Measurements from ENCODE around the gene ALOX5AP.

The ALOX5AP gene

DNA sequence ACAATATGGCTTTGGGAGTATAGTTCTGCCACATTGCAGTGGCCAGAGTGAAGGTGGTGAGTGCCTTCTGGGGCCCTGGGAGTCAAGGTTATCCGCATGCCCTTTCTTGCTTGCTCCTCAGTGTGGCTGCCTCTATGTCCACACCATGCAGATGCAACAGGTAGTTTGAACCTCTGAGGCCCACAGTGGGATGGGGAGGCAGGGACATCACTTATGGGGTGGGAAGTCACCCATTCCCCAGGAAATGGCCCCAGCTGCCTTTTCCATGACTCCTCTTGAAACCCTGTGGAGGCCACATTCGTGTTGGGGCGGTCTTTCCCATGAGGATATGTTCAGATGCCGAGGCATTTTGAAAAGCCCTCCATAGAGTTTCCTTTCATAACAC, 20.0 kb upstream of the ALOX5AP start:
- DNase-seq, result no peak

DNA sequence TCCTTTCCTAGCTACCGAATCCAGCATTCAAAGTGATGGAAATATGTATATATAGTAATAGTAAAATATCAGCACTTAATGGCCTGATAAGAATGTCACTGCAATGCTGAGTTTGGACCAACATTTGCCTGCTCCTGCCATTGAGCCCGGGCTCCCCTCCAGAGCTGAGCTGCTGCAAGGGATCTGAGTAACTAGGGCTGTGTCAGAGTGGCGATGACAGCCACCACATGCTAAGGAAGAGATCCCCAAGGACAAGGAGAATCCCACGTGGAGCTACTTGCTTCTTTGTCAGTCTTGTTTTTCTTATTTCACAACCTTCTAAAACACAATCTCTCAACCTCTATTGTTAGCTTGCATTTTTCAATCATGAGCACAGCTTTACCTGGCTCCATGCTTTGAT, 19.5 kb upstream of the ALOX5AP start:
- DNase-seq, result no peak

DNA sequence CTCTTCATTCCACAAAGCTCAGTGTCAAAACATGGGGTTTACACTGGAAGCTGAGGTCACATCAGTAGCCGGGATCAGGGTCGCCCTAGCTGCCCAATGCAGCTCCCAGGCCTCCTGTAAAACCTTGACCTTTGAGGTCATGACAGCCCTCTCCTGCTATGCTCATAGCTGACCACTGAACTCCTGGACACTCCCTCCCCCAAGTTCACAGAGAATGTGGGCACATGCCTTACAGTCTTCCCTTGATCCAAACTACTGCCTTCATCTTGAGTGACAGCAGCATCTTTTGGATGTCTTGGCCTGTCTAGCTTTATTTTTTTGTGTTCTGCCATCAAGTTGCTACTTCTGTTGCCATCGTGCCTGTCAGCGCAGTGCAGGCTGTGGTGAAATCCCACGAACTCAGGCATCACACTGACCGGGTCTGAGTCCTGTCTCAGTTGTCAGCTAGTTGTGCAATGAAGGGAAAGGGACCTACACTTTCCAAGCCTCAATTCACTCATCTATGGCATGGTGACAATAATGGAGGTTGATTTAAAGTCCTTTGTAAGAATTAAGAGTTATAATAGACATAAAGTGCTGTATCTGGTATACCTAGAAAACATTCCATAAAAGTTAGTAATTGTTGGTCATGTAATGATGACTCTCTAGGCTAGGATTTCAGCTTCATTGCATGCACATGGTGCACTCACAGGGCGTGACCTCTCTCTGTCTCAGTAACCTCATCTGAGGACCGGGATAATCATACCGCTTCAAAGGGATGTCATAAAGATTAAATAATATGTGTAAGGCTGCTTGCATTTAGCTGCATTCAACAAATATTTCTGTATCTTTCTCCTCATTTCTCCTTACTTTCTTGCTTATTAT, 16.4 kb upstream of the ALOX5AP start:
- DNase-seq, result no peak

DNA sequence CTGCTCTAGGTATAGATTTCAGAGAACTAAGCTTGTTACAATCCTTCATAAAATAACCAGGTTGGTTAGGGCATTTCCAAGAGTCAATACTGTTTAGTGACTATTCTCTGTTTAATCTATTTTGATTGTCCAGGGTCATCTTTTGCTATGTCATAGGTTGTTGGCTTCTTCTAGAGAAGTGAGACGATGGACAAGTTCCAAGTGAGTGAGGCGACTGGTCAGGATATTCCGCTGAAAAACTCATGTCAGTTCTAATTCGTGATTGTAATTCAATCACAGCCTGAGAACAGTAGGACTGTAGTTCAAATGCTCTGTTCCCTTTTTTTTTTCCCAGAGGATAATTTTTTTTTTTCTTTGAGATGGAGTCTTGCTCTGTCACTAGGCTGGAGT, 15.8 kb upstream of the ALOX5AP start:
- no peak for DNase-seq

DNA sequence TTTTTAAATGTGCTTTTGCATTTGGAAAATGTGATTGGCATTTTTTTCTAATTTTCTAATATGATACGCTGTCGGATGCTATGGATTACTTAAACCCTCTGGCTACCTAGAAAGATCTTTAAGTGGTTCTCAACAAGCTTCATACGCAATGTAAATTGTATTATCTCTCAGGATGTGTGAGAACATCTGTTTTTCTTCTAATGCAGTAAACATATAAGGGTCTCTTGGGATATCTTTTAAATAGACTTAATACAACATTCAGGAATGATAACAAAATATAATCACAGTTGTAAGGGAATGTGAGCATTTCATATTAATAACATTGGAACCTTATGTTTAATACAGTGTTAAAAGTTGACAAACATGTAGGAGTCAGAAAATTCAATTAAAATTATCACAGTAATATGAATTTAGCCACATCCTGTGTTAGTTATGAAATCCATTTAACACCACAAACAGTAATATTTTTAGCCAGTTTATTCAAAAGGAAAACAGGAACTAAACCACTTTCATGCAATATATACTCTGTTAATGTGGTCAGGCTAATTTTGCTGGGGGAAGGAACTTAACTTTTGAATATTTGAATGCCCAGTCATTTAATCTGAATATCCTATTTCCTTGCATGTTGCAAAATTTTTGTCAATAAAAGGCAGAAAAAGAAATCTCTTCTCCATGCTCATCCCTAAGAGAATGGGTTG, 15.0 kb upstream of the ALOX5AP start:
- DNase-seq, result no peak

DNA sequence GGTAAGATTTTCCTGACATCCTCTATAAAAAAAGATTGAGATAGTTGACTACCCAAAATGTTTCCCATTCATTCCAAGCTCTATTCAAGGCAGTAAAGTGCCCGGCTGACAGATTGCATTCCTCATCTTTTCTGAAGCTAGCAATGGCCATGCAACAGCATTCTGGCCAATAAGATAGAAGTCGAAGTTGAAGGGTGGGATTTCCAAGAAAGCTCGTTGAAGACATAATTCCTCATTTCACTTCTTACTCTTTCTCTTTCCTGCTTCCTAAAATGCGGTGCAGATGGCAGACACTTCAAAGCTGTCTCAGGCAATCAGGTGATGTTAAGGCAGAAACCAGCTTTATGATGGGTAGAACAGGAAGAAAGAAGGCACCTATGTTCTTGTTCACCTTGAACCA, 13.4 kb upstream of the ALOX5AP start:
- no peak for DNase-seq

DNA sequence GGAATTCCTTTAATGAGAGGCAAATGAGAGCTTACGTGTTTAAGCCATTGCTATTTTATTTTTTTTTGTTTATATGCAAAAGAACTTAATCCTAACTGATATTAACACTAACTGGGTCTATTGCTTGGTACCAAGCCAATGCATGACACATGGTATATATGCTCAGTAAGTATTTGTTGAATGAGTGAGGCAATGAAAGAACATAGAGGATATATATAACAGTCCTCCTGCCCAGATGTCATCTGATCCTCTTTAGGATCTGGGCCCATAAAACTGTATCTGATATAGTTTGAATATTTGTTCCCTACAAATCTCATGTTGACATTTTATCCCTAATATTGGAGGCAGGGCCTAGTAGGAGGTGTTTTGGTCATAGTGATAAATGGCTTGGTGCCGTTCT, 13.0 kb upstream of the ALOX5AP start:
- no peak for DNase-seq

DNA sequence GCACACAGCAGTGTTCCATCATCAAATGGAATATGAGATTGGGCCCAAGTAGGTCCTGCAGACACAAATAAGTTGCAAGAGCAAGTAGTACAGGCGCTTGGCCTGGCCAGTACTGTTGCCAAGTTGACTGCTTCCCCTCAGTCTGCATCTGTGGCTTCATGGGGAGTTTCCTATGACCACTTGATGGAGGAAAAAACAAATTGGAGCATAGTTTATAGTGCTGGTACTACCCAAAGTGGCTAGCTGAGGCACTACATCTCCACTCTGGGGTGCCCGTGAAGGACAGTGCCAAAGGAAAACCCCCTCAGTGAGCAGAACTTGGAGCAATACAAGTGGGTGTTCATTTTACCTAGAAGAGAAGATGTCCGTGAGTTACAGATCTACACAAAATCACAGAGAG, 10.6 kb upstream of the ALOX5AP start:
- no peak for DNase-seq

DNA sequence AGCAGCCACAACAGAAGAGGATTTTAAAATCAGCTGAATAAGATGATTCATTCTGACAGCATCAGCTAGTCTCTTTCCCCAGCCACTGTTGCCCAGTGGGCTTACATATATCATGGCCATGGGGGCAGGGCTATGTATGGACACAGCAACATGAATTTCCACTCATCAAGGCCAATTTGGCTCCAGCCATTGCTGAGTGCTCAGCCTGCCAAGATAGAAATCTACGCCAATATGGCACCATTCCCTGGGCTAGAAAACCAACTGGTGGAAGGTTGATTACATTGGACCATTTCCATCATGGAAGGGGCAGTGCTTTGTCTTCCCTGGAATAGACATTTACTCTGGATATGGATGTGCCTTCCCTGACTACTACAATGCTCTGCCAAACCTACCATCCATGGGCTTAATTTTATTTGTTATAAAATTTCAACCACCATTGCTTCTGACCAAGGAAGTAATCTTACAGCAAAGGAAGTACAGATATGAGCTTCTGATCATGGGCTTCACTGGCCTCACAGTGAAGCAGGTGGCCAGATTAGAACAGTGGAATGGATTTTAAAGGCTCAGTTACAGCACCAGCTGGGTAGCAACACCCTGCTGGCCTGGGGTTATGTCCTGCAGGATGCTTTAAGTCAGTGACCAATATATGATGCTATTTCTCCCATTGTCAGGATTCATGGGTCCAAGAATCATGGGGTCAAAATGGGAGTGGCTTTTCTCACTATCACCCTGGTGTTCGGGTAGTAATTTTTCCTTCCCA, 9.8 kb upstream of the ALOX5AP start:
- DNase-seq, result no peak

DNA sequence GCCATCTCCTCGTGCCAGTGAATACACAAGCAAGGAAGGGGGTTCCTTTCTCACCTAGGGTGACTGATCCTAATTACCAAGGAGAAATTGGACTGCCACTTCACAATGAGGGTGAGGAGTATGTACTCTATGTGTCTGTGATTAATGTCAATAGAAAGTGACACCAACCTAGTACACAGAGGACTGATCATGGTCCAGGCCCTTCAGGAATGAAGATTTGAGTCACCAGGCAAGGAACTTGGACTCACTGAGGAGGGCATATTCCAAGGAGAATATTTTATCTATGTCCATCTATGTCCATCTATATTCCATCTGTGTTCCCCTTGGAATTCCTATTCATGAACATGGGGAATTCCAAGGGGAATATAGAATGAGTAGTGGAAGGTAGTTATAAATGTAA, 9.2 kb upstream of the ALOX5AP start:
- no peak for DNase-seq

DNA sequence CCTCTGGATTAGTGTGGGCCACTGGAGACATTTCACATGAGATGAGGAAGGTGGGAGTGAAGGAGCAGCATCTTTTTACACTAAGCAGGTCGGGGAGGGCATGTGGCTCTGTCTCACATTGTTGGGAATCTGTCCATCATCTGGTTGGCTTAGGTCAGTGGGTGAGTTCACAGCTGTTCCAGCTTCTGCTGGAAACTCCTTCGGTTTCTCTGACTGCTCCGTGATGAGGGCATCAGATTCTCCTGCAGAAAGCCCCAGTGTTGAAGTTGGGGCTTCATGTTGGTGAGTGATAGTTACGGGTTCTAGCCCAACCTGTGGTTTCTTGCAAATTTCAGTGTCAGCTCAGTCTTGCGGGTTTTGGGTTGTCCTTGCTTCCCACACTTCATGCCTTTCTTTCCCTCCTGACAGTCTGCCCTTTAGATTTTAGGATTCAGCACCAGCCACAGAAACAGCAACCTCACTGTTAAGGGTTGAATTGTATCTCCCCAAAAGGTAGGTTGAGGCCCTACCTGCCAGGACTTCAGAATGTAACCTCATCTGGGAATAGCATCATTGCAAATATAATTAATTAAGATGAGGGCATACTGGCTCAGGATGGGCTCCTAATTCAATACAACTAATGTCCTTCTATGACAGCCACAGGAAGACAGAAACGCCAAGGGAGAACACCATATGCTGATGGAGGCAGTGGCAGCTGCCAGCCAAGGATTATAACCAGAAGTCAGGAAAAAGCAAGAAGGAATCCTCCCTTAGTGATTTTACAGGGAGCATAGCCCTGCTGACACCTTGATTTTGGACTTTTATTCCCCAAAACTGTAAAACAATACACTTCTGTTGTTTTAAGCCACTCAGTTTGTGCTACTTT, 7.6 kb upstream of the ALOX5AP start:
- no peak for DNase-seq

DNA sequence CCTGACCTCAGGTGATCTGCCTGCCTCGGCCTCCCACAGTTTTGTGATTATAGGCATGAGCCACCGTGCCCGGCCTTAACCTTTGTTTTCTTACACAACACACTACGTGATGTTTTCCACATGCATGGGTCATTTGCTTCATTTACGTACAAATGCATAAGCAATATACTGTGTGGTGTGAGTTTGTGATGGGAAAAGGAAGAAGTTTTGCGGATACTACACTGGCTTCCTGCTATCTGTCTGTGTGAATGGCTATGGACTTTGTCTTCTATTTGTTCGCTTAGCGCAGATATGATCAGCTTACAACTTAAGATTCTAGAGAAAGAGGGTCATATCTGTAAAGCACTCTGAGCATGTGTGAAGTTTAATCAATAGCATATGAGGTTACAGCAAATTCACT, 5.5 kb upstream of the ALOX5AP start:
- DNase-seq, result no peak

DNA sequence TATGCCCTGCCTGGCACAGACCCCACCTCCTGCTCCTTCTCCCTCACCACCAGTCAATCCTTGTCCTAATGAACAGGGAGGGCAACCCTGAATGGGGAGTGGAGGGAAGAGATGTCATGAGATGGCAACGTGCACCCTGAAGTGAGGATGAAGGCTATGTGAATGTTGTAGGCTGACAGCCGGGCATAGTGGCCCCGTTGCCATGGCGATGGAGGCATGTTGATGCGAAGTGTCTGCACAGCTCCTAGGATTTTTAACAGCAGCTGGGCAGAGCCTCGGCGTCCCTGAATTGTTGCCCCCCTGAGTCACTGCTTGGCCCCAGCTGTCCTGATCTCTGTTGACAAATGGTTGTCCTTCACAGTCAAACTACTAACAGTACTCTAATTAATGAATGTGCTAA, 4.8 kb upstream of the ALOX5AP start:
- no peak for DNase-seq

DNA sequence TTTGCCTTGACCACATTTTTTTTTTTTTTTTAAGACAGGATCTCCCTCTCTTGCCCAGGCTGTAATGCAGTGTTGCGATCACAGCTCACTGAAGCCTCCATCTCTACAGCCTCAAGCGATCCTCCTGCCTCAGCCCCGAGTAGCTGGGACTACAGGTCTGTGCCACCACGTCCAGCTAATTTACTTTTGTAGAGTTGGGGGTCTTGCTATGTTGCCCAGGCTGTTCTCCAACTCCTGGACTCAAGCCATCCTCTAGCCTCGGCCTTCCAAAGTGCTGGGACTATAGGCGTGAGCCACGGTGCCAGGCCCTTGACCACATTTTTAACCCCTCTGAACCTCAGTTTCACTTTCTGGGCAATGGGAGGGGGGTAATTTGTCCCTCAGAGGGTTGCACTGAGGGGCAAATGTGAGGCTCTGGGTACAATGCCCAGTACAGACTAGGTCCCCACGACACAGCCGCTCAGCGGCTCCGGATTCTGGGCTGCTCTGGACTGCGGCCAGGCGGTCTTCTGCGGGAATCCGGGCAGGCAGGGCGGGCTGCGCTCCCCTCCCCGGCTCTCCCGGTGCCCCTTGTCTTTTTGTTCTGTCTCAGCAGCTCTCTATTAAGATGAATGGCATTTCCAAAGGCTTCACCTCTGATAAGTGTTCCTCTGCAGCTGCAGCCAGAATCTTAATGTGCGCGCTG, 3.8 kb upstream of the ALOX5AP start:
- DNase-seq, result no peak

DNA sequence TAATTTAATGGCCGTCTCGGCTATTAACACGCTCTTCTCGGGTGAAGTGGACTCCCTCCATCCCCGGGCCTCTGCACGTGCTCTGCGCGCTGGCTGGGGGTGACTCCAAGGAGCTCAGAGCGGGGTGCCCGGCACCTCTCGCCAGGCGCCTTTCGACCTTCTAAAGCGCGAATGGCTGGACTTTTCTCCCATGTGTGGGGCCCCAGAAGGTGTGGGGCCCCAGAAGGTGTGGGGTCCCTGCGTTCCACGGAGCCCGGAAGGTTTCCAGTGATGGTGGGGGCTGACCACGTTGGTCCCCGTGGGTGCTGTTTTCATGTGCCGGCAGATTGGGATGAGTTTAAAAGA, 3.3 kb upstream of the ALOX5AP start:
- DNase-seq, result no peak

DNA sequence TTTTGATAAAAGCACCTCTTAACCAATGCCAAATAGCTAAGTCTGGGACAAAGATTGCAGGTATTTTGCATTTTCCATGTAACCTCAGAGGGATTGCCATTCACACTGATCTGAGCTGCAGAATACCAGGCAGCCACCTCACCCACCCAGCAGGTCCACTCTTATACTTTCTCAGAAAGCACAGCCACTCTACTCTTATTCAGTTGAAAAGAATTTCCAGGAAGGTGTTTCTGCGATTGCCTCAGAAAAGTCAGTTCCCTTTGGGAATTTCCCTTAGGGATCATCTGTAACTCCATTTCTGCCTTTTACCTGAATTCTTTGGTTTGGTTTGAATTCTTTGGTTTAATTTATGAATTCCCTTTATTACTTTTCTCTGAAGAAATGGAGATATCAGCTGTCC, 904 bp upstream of the ALOX5AP start:
- no peak for DNase-seq

DNA sequence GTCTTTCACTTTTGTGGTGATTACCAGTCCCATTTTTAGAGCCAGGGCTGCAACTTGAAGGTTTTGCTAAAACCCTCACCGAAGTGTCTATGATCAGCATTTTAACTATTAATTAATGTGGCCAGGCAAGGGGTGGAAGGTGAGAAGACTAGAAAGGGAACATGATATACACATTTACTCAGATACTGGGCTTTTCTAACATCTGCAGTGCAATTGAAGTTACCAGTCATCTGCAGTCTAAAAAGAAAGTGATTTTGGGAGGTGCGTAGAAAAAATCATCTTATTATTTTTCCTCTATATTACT, 481 bp downstream of the ALOX5AP start:
- DNase-seq, result no peak

DNA sequence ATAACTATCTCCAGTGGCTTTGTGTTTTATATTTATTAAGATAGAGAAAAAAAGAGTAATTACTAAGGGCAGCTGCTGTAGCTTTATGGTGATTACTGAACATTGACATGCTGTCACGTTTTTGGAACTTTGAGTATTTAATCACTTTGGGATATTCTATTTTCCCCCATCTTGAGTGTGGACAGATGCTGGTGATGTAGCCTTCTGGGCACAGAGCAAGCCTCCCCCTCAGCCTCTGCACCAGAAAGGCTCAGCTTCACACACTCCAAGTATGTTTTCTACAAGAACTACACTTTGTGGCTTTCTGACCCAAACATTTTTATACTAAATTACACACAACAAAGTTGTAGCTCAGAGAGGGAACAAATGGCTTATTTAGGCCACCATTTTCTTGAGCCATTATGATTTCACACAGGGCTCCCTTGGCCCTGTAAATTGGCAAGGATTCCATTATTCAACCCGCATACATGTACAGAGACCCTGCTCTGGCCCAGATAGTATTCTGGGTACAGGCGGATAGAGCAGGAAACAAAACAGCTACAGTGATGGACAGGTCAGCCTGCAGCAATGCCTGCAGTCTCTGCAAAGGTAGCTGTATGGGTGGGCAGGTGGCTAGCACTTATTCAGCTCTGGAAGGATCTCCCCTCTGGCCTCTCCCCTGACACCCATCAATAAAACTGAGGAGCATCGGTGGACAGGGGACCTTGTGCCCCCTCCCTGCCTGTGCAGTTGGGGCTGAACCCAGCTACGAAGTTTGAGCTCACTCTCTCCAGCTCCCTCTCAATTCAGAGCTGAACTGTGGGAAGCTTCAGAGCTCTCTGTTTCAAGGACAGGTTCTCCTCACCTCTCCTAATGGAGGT, 1.3 kb downstream of the ALOX5AP start:
- DNase-seq, result no peak

DNA sequence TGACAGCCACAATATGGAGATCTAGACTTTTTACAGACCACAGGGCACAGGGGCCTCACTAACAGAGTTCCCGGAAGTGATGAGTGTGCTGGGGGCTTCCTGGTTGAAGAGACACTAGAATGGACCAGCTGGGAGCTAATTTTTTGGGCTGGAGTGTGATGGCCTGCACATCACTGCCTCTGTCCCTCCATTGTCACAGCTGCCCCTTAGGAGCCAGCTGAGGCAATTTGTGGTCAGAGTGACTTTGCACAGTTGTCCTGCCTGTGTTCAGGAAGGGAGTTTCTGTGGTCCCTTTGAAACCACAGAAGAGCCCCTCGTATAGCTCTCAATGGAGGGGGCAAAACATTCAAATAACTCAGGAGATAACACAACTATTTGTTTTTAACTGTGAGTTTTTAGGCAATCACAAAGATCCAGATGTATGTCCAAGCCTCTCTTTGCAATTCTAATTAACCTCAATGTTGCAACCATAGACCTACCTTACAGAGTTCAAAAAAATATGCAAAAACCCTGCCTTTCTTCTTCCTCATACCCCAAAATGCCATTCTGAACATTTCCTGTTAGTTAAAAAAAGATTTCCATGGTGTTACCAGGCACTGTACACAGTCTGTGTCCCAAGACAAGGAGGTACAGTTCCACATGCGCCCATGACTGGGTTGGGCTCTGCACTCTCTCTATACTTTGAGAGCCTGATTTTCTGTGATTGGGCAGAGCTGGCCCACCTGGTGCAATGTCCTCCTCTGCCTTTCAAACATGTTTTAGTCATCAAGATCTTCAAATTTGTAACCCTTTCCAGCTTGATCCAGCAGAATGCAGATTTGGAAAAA, 2.4 kb downstream of the ALOX5AP start:
- DNase-seq, result no peak

DNA sequence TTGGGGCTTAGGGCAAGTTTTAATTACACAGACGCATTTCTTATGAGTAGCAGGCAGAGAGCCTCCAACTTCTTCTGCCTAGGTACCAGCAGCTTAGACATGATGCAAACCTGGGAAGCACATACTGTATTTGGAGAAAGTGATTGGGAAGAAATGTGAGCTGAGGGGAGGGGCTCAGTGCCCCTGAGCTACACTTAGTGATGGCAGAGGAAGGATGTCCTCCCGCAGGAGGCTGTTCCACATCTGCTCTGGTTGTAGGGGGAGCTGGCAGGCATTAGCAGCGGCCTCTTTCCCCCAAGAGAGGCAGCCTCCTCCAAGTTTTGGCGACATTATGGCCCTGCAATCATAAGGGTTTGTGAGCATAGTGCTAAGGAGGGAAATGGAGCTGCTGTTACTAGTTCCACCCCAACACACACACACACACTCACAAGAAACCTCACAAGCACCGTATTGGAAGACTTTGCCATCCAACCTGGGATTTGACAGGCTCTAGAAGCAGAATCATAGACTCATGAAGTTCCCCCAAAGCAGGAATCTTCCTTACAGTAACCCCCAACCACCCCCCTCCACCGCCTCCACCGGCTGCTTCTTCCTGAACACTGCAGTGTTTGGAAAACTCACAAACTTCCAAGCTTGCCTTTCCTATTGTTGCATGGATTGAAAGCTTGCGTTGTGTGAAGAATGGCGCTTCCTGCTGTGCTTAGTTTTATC, 3.3 kb downstream of the ALOX5AP start:
- DNase-seq, result no peak
